Nephron progenitor cell (in vitro differentiated cells): ENCODE results near the gene RAD51B.
"Not testable (repeated sequence)": the region's sequence is repeated elsewhere in the genome, so short reads cannot be mapped to it uniquely, and the experiment has no call there.

Source experiments
- DNase-seq: peaks from one replicate; pipeline ENCODE4 v3.0.0; 2021
- H3K27ac Mint-ChIP-seq: 2 replicates; pipeline ENCODE4 v1.8.0; 2021; ENCODE audit warnings: mild to moderate bottlenecking, moderate library complexity, mixed read lengths
- H3K27me3 Mint-ChIP-seq: 2 replicates; pipeline ENCODE4 v1.8.0; 2021; ENCODE audit warnings: mild to moderate bottlenecking, low read depth, mixed read lengths; ENCODE audit not compliant: poor library complexity
- H3K36me3 Mint-ChIP-seq: 2 replicates; pipeline ENCODE4 v1.8.0; 2021; ENCODE audit warnings: low read depth, mixed read lengths
- H3K4me1 Mint-ChIP-seq: 2 replicates; pipeline ENCODE4 v1.8.0; 2021; ENCODE audit warnings: mixed read lengths
- H3K4me3 Mint-ChIP-seq: 2 replicates; pipeline ENCODE4 v1.8.0; 2021; ENCODE audit warnings: mild to moderate bottlenecking, moderate library complexity, mixed read lengths
- H3K9me3 Mint-ChIP-seq: 2 replicates; pipeline ENCODE4 v1.8.0; 2021; ENCODE audit warnings: mild to moderate bottlenecking, moderate library complexity, mixed read lengths
- CTCF ChIP-seq: fragments of 200-600 bp; sonication (generic); IDR thresholded peaks from 2 replicates; pipeline ENCODE4 v1.5.0; 2021; ENCODE audit warnings: antibody characterized with exemption

RAD51B gene

GRCh38 chr14:68762953-68763764 lies 943.6 kb downstream of the RAD51B start:
- Mint-ChIP-seq H3K4me3 (no peak overlapping the region), H3K27ac (peak overlapping the region; percentile 54), H3K9me3 (no peaks in the 10 kb centered on the region), H3K36me3 (no peaks in the 10 kb centered on the region), H3K27me3 (peaks cover 3% of the 10 kb centered on the region), H3K4me1 (peaks cover 90% of the 10 kb centered on the region)
- peak; percentile 77 for DNase-seq
- no peak for TF ChIP-seq CTCF

- not testable (repeated sequence) for H3K9me3 Mint-ChIP-seq, DNase-seq, H3K36me3 Mint-ChIP-seq, H3K27me3 Mint-ChIP-seq, H3K4me3 Mint-ChIP-seq, H3K27ac Mint-ChIP-seq
- H3K4me1 Mint-ChIP-seq, result peaks cover 85% of the 10 kb centered on the region
These were observed 944.3 kb downstream of the RAD51B start for GRCh38 chr14:68763843-68764242.

GRCh38 chr14:68766299-68767247 lies 947.0 kb downstream of the RAD51B start:
- no peak for DNase-seq
- peaks cover 7% of the 10 kb centered on the region for H3K27me3 Mint-ChIP-seq
- no peak overlapping the region for H3K4me3 Mint-ChIP-seq
- no peak for TF ChIP-seq CTCF
- H3K36me3 Mint-ChIP-seq, result no peaks in the 10 kb centered on the region
- H3K9me3 Mint-ChIP-seq, result no peaks in the 10 kb centered on the region
- H3K27ac Mint-ChIP-seq, result no peak overlapping the region
- peaks cover 77% of the 10 kb centered on the region for H3K4me1 Mint-ChIP-seq

- no peaks in the 10 kb centered on the region for H3K36me3 Mint-ChIP-seq
These were observed 947.7 kb downstream of the RAD51B start for GRCh38 chr14:68767248-68767645.

GRCh38 chr14:68768316-68768715 lies 948.7 kb downstream of the RAD51B start:
- no peak for DNase-seq
- Mint-ChIP-seq H3K4me3 (no peak overlapping the region), H3K4me1 (peaks cover 65% of the 10 kb centered on the region), H3K9me3 (peaks cover under 1% of the 10 kb centered on the region), H3K27ac (no peak overlapping the region), H3K36me3 (no peaks in the 10 kb centered on the region), H3K27me3 (peaks cover 10% of the 10 kb centered on the region)
- no peak for TF ChIP-seq CTCF

More at GRCh38 chr14:68767248-68767645, 947.7 kb downstream of the RAD51B start:
- Mint-ChIP-seq H3K27me3 (peaks cover 7% of the 10 kb centered on the region), H3K9me3 (no peaks in the 10 kb centered on the region), H3K4me3 (no peak overlapping the region), H3K27ac (no peak overlapping the region), H3K4me1 (peaks cover 76% of the 10 kb centered on the region)
- no peak for TF ChIP-seq CTCF
- DNase-seq, result no peak

GRCh38 chr14:68770051-68770450 lies 950.5 kb downstream of the RAD51B start:
- no peak overlapping the region for H3K27ac Mint-ChIP-seq
- peaks cover 48% of the 10 kb centered on the region for H3K4me1 Mint-ChIP-seq
- H3K9me3 Mint-ChIP-seq, result peaks cover 10% of the 10 kb centered on the region
- H3K4me3 Mint-ChIP-seq, result no peak overlapping the region
- H3K36me3 Mint-ChIP-seq, result no peaks in the 10 kb centered on the region
- peaks cover 10% of the 10 kb centered on the region for H3K27me3 Mint-ChIP-seq
- DNase-seq, result no peak
- no peak for TF ChIP-seq CTCF
